Liver (tissue), 9 donors: ENCODE measurements around the gene FAM13C. TPM values are rescaled to one million over a fixed set of nuclear protein-coding genes. Genes with fewer than 3 reads are reported as not detected.

Source experiments
- DNase-seq: peaks from one replicate; pipeline ENCODE4 v3.0.0-alpha.2; 2017; ENCODE audit warnings: low spot score
- H3K27ac ChIP-seq, 2 donors: one replicate each; pipeline ENCODE4 v1.7.0; 2013; ENCODE audit warnings: inconsistent platforms in 2 of 2, low read length in 2 of 2, control low read depth in 1 of 2, low read depth in 1 of 2, mild to moderate bottlenecking in 1 of 2
- H3K27me3 ChIP-seq, 4 donors: one replicate each; pipeline versions ENCODE4 v1.6.1 to v1.7.0; 2013; ENCODE audit warnings: low read length in 3 of 4, inconsistent platforms in 1 of 4, mild to moderate bottlenecking in 1 of 4, moderate library complexity in 1 of 4; ENCODE audit not compliant: control insufficient read depth in 4 of 4, insufficient read depth in 4 of 4
- H3K36me3 ChIP-seq, 4 donors: one replicate each; pipeline versions ENCODE4 v1.6.1 to v1.7.0; 2013; ENCODE audit warnings: low read length in 3 of 4, mild to moderate bottlenecking in 3 of 4, low read depth in 1 of 4, moderate library complexity in 1 of 4; ENCODE audit not compliant: control insufficient read depth in 4 of 4, insufficient read depth in 3 of 4
- H3K4me1 ChIP-seq, 4 donors: one replicate each; pipeline versions ENCODE4 v1.6.1 to v1.7.0; 2013; ENCODE audit warnings: low read length in 3 of 4, mild to moderate bottlenecking in 3 of 4, moderate library complexity in 1 of 4; ENCODE audit not compliant: control insufficient read depth in 4 of 4, insufficient read depth in 4 of 4
- H3K4me3 ChIP-seq, 3 donors: one replicate each; pipeline versions ENCODE4 v1.6.1 to v1.7.0; 2013; ENCODE audit warnings: low read length in 3 of 3, control low read depth in 1 of 3, low read depth in 1 of 3, mild to moderate bottlenecking in 1 of 3
- H3K9ac ChIP-seq, 2 donors: one replicate each; pipeline ENCODE4 v1.7.0; 2013; ENCODE audit warnings: low read length in 2 of 2, mild to moderate bottlenecking in 2 of 2, moderate library complexity in 2 of 2, control low read depth in 1 of 2, low read depth in 1 of 2
- H3K9me3 ChIP-seq, 4 donors: one replicate each; pipeline versions ENCODE4 v1.6.1 to v1.7.0; 2013; ENCODE audit warnings: low read length in 3 of 4; ENCODE audit not compliant: control insufficient read depth in 4 of 4
- EGR1 ChIP-seq, 2 donors: IDR thresholded peaks; 2 replicates each; pipeline ENCODE4 v1.6.1; 2016 to 2018; ENCODE audit warnings: antibody characterized with exemption in 2 of 2, low read depth in 2 of 2
- FOXA1 ChIP-seq: IDR thresholded peaks from 2 replicates; pipeline ENCODE4 v1.6.1; 2016; ENCODE audit warnings: antibody characterized with exemption
- FOXA2 ChIP-seq: IDR thresholded peaks from 2 replicates; pipeline ENCODE4 v1.6.1; 2016; ENCODE audit warnings: antibody characterized with exemption
- GABPA ChIP-seq, 2 donors: IDR thresholded peaks in 1 of 2; conservative IDR thresholded peaks in 1 of 2; 2 replicates each; pipeline ENCODE4 v1.6.1; 2016; ENCODE audit warnings: antibody characterized with exemption in 2 of 2, mild to moderate bottlenecking in 1 of 2, moderate library complexity in 1 of 2
- HNF4A ChIP-seq, 2 donors: conservative IDR thresholded peaks; 2 replicates each; pipeline ENCODE4 v1.6.1; 2016; ENCODE audit warnings: antibody characterized with exemption in 2 of 2, mild to moderate bottlenecking in 2 of 2
- HNF4G ChIP-seq: IDR thresholded peaks from 2 replicates; pipeline ENCODE4 v1.6.1; 2016; ENCODE audit warnings: antibody characterized with exemption
- JUND ChIP-seq, 2 donors: IDR thresholded peaks; 2 replicates each; pipeline ENCODE4 v1.6.1; 2016; ENCODE audit warnings: antibody characterized with exemption in 2 of 2
- NR2F2 ChIP-seq: IDR thresholded peaks from 2 replicates; pipeline ENCODE4 v1.6.1; 2016; ENCODE audit warnings: antibody characterized with exemption
- RAD21 ChIP-seq, 2 donors: IDR thresholded peaks; 2 replicates each; pipeline ENCODE4 v1.6.1; 2016; ENCODE audit warnings: antibody characterized with exemption in 2 of 2, mild to moderate bottlenecking in 2 of 2
- RXRA ChIP-seq, 2 donors: IDR thresholded peaks; 2 replicates each; pipeline ENCODE4 v1.6.1; 2017 to 2018; ENCODE audit warnings: antibody characterized with exemption in 2 of 2, mild to moderate bottlenecking in 1 of 2
- SP1 ChIP-seq: IDR thresholded peaks from 2 replicates; pipeline ENCODE4 v1.6.1; 2018; ENCODE audit warnings: antibody characterized with exemption, mild to moderate bottlenecking
- TAF1 ChIP-seq: conservative IDR thresholded peaks from 2 replicates; pipeline ENCODE4 v1.6.1; 2016; ENCODE audit warnings: antibody characterized with exemption, mild to moderate bottlenecking
- YY1 ChIP-seq: IDR thresholded peaks from 2 replicates; pipeline ENCODE4 v1.6.1; 2016; ENCODE audit warnings: antibody characterized with exemption, mild to moderate bottlenecking
- ZBTB33 ChIP-seq: IDR thresholded peaks from 2 replicates; pipeline ENCODE4 v1.6.1; 2016; ENCODE audit warnings: antibody characterized with exemption
- WGBS: extraction: QIAGEN DNeasy Blood & Tissue Kit; methylation state at CpG from one replicate; pipeline ENCODE4 v1.1.7; 2013; 5-methylcytosine and 5-hydroxymethylcytosine counted together
- polyA plus RNA-seq, 2 donors: library from polyadenylated mRNA; stranded (reverse) in 1 of 2; unstranded in 1 of 2; fragments of 200-250 nt in 1 of 2; fragments of >200 nt in 1 of 2; fragmentation: Nextera tagmentation in 1 of 2; extraction: Ambion mirVana in 1 of 2; gene quantifications; one replicate each; pipeline versions ENCODE4 v1.2.1 to v1.2.3, GENCODE V29; 2013 to 2015
- total RNA-seq, 2 donors: library from RNA; depleted of rRNA; stranded (reverse); fragments of >200 nt; gene quantifications; one replicate each; pipeline ENCODE4 v1.2.3, GENCODE V29; 2014
- TF ChIP-seq, protein P1 (sequence below): IDR thresholded peaks from 2 replicates; pipeline ENCODE4 v1.6.1; 2016; ENCODE audit warnings: antibody characterized with exemption, mild to moderate bottlenecking
- donor health status: healthy.
- donor health status: healthy.
- donor health status: healthy.
- donor health status: healthy.
- donor health status: healthy.

FAM13C gene
- total and polyA plus RNA-seq, 4 donors, result 0.87 to 2.4 (median 2.1) TPM

DNA sequence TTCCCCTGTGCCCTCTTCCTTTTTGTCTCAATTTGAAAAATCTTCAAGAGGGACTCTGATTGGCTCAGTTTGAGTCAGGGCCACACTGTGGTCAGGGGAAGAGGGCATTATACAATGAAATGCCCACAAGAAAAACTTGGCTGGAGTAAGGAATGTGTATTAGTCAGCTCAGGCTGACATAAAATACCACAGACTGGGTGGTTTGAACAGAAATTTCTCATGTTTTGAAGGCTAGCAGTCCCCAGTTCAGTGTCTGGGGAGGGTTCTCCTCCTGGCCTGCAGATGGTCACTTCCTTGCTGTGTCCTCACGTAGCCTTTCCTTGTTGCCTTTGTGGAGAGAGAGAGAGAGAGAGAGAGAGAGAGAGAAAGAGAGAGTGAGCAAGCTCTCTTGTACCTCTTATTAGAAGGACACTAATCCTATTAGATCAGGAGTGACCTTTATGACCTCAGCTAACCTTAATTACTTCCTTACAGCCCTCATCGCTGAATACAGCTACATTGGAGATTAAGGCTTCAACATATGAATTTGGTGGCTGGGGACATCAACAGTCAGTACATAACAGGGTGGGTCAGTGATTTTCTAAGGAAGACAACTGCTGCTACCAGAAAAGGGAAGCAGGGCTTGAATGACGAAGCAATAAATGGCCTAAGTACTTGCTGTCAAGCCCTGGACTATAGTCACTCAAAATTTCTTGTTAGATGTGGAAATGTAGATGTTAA, 25.8 kb upstream of the FAM13C start:
- H3K36me3 ChIP-seq, result no peaks in the 10 kb centered on the region
- H3K9ac ChIP-seq, result no peak overlapping the region
- peaks cover 0 to 9% (median 2%) of the 10 kb centered on the region in 4 donors for H3K4me1 ChIP-seq
- DNase-seq, result no peak
- H3K27me3 ChIP-seq, result no peaks in the 10 kb centered on the region
- 80% methylated on average over 3 of the region's 3 CpGs for WGBS
- H3K27ac ChIP-seq, result no peak overlapping the region
- no peak overlapping the region for H3K4me3 ChIP-seq
- TF ChIP-seq JUND (IDR thresholded peaks at IDR 0.05), result no peak
- TF ChIP-seq RXRA (IDR thresholded peaks at IDR 0.05), result peak in 1 of 2 donors; percentile 23
- no peaks in the 10 kb centered on the region for H3K9me3 ChIP-seq

DNA sequence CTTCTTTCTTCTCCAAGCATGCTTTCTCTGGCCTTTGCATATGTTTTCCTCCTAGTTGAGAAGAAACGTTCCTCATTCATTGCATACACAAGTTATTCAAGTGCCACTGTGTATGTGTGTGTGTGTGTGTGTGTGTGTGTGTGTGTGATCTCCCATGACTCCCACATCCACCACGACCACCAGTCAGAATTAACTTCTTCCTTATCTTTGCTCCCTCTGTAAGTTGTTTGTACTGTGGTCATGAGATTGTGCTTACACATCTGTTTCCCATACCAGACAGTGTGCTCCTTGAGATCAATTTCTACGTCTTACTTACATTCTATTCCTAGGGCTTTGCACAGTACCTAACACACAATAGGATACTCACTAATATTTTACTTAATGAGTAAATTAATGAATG, 22.4 kb upstream of the FAM13C start:
- WGBS, result 64% methylated on average over 3 of the region's 3 CpGs
- no peaks in the 10 kb centered on the region for H3K36me3 ChIP-seq
- no peaks in the 10 kb centered on the region for H3K27me3 ChIP-seq
- no peak overlapping the region for H3K9ac ChIP-seq
- no peak overlapping the region for H3K4me3 ChIP-seq
- peaks cover 0 to 10% (median 2%) of the 10 kb centered on the region in 4 donors for H3K4me1 ChIP-seq
- no peaks in the 10 kb centered on the region for H3K9me3 ChIP-seq
- no peak overlapping the region for H3K27ac ChIP-seq
- TF ChIP-seq NR2F2, result no peak
- no peak for TF ChIP-seq GABPA (IDR thresholded peaks at IDR 0.05 in 1 of 2, conservative IDR thresholded peaks at IDR 0.05 in 1 of 2)
- TF ChIP-seq ZBTB33, result no peak
- TF ChIP-seq RAD21 (IDR thresholded peaks at IDR 0.05), result no peak
- TF ChIP-seq, protein P1, sequence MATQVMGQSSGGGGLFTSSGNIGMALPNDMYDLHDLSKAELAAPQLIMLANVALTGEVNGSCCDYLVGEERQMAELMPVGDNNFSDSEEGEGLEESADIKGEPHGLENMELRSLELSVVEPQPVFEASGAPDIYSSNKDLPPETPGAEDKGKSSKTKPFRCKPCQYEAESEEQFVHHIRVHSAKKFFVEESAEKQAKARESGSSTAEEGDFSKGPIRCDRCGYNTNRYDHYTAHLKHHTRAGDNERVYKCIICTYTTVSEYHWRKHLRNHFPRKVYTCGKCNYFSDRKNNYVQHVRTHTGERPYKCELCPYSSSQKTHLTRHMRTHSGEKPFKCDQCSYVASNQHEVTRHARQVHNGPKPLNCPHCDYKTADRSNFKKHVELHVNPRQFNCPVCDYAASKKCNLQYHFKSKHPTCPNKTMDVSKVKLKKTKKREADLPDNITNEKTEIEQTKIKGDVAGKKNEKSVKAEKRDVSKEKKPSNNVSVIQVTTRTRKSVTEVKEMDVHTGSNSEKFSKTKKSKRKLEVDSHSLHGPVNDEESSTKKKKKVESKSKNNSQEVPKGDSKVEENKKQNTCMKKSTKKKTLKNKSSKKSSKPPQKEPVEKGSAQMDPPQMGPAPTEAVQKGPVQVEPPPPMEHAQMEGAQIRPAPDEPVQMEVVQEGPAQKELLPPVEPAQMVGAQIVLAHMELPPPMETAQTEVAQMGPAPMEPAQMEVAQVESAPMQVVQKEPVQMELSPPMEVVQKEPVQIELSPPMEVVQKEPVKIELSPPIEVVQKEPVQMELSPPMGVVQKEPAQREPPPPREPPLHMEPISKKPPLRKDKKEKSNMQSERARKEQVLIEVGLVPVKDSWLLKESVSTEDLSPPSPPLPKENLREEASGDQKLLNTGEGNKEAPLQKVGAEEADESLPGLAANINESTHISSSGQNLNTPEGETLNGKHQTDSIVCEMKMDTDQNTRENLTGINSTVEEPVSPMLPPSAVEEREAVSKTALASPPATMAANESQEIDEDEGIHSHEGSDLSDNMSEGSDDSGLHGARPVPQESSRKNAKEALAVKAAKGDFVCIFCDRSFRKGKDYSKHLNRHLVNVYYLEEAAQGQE, result no peak
- no peak for TF ChIP-seq EGR1 (IDR thresholded peaks at IDR 0.05; ENCODE audit: low read depth in 2 of 2)
- no peak for TF ChIP-seq YY1
- no peak for TF ChIP-seq FOXA1
- TF ChIP-seq FOXA2, result no peak
- TF ChIP-seq JUND (IDR thresholded peaks at IDR 0.05), result no peak
- no peak for TF ChIP-seq SP1
- no peak for TF ChIP-seq HNF4A (conservative IDR thresholded peaks at IDR 0.05)
- TF ChIP-seq TAF1, result no peak
- no peak for TF ChIP-seq HNF4G
- no peak for DNase-seq
